Breast epithelium (tissue), 3 donors: Measurements from ENCODE around the gene PDP2.

Experiments used
- POLR2A ChIP-seq: fragments of 450-650 bp; IDR thresholded peaks from one replicate; pipeline ENCODE4 v1.6.1; 2016; ENCODE audit warnings: antibody characterized with exemption, mild to moderate bottlenecking, moderate library complexity
- POLR2AphosphoS5 ChIP-seq, 3 donors: sonication (generic); formaldehyde crosslinking; IDR thresholded peaks; one replicate each; pipeline ENCODE4 v1.6.1; 2017; ENCODE audit warnings: antibody characterized with exemption in 3 of 3
- TF ChIP-seq, protein P1 (sequence below), 3 donors: fragments of 450-650 bp; IDR thresholded peaks; one replicate each; pipeline ENCODE4 v1.5.1; 2016 to 2017; ENCODE audit warnings: antibody characterized with exemption in 3 of 3, mild to moderate bottlenecking in 3 of 3, moderate library complexity in 3 of 3

DNA sequence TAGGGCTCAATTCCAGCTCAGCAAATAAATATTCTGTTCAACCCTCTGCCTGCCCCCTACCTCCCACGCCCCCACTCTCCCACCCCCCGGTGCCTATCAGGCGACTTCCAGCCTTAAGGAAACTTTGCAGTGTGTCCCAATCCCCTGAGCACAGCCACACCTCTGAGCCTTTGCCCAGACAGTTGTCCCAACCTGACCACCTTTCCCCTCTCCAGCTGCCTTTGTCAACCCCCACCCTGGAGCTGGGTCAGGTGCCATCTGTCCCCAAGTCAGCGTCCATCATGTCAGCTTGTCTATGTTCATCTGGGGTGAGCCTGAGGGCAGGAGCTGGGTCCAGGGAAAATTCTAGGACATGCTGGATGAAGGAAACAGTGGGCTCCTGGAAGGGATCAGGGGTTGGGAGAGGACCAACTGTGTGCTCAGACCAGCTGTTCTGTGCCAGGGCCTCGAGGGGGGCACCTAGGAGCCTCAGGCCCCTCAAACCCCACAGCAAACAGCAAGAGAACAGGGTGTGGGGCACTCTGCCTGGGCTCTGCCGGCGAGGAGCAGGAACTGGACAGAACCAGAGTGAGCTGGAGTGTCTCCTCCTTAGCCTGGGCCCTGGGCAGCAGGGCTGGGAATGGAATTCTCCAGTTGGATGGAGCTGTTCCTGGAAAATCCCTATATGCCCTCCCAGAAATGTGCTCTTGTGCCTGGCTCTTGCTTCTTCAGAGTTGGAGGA, 20.6 kb downstream of the PDP2 start:
- TF ChIP-seq POLR2A: no peak
- TF ChIP-seq, protein P1, sequence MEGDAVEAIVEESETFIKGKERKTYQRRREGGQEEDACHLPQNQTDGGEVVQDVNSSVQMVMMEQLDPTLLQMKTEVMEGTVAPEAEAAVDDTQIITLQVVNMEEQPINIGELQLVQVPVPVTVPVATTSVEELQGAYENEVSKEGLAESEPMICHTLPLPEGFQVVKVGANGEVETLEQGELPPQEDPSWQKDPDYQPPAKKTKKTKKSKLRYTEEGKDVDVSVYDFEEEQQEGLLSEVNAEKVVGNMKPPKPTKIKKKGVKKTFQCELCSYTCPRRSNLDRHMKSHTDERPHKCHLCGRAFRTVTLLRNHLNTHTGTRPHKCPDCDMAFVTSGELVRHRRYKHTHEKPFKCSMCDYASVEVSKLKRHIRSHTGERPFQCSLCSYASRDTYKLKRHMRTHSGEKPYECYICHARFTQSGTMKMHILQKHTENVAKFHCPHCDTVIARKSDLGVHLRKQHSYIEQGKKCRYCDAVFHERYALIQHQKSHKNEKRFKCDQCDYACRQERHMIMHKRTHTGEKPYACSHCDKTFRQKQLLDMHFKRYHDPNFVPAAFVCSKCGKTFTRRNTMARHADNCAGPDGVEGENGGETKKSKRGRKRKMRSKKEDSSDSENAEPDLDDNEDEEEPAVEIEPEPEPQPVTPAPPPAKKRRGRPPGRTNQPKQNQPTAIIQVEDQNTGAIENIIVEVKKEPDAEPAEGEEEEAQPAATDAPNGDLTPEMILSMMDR (IDR thresholded peaks at IDR 0.05): no peak
- no peak for TF ChIP-seq POLR2AphosphoS5 (IDR thresholded peaks at IDR 0.05)
